Measurements from ENCODE around the gene CYP2C18. TPM values are rescaled to one million over a fixed set of nuclear protein-coding genes. Genes with fewer than 3 reads are reported as not detected.
"Not testable (repeated sequence)": the region's sequence is repeated elsewhere in the genome, so short reads cannot be mapped to it uniquely, and the experiment has no call there.

CYP2C18 gene
- total RNA-seq, result not detected

DNA sequence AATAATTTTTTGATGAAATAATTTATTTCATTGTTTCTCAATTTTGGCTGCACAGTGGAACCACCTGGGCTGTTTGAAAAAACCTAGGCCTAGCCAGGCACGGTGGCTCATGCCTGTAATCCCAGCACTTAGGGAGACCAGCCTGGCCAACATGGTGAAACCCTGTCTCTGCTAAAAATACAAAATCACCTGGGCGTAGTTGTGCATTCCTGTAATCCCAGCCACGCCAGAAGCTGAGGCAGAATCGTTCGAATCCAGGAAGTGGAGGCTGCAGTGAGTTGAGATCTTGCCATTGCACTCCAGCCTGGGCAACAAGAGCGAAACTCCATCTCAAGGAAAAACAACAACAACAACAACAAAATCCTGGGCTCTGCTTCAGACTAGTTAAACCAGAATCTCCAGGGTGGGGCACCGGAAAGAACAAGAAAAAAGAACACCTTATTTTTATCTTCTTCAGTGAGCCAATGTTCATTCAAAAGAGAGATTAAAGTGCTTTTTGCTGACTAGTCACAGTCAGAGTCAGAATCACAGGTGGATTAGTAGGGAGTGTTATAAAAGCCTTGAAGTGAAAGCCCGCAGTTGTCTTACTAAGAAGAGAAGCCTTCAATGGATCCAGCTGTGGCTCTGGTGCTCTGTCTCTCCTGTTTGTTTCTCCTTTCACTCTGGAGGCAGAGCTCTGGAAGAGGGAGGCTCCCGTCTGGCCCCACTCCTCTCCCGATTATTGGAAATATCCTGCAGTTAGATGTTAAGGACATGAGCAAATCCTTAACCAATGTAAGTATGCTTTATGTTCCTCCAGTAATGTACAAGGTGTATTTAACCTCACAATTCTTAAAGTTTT lies at the start of gene CYP2C18:
Gene CYP2C18 (plus strand): TSS at position 516 of the 841 bp plus-strand sequence. CDS start 91 bp downstream, at position 607.
- intact Hi-C loops (cut with DNase I), result no loop called here
- ATAC-seq, result no peak
- no peak for DNase-seq (ENCODE audit: low spot score)

GRCh38 chr10:94638097-94638496 lies 45.4 kb upstream of the CYP2C18 start:
- intact Hi-C loops (cut with DNase I); ATAC-seq; DNase-seq (ENCODE audit: low spot score): not testable (repeated sequence)

- no peak for DNase-seq (ENCODE audit: low spot score)
- intact Hi-C loops (cut with DNase I), result no loop called here
- no peak for ATAC-seq
These were observed 43.6 kb upstream of the CYP2C18 start for GRCh38 chr10:94639902-94640301.

- no peak for DNase-seq (ENCODE audit: low spot score)
- intact Hi-C loops (cut with DNase I), result no loop called here
- ATAC-seq, result no peak
These were observed 43.0 kb upstream of the CYP2C18 start for GRCh38 chr10:94640562-94640961.

DNA sequence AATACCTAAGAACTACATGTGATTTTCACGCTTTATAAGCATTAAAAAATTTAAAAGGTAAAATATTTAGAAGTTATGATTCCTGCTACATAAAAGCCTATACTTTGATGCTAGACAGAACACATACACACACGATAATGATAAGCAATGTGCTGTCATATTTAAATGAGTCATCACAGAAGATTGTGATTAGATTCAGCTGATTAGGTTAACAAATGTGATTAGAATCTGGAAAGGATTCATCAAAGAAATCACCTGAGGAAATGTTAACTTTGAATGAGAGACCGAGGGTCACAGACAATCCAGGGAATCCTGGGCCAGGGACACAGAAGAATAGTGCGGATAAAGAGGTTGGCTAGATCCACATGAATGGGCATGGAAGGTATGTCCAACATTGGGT lies 42.0 kb upstream of the CYP2C18 start:
- ATAC-seq (no peak), DNase-seq (ENCODE audit: low spot score) (no peak)
- intact Hi-C loops (cut with DNase I), result no loop called here

DNA sequence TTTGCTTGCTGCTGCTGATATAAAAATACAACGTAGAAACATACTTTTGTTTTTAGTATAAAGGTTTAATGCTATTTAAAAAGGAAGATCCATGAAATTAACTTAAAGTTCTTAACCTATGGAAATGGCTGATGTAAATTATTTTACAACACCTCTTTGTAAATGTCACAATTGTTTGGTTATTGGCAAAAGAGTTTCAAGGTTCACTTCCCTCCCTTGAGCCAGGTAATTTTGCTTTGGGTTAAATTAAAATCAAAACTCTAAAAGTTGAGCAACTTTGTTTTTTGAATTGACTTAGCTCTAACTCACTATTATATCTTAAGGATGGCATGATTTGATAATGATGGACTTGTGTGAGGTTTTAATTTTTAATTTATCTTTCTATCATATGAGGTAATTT lies 39.2 kb upstream of the CYP2C18 start:
- ATAC-seq, result no peak
- DNase-seq (ENCODE audit: low spot score), result no peak

DNA sequence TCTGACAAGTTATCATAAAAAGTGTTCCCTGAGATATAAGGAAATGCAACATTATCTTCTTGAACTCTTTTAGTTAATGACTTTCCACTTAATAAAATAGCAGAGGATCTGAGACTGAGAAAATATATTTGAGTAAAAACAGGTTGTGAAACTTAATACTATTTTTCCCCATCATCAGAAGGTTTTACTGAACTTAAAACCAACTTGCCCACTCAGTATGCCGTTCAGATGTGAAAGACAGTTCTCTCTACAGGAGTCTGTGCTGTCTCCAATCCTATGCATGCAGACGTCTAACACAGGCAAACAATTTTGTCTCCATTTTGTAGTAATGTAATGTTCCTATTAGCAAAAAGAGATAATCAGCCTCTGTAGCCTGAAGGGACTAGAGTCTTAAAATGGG lies 38.2 kb upstream of the CYP2C18 start:
- ATAC-seq (no peak), DNase-seq (ENCODE audit: low spot score) (no peak)
- intact Hi-C loops (cut with DNase I), result no loop called here

More for the DNA sequence above, 39.2 kb upstream of the CYP2C18 start:
- intact Hi-C loops (cut with DNase I), result no loop called here

- ATAC-seq; intact Hi-C loops (cut with DNase I); DNase-seq (ENCODE audit: low spot score): not testable (repeated sequence)
These were observed 28.3 kb upstream of the CYP2C18 start for GRCh38 chr10:94655201-94655600.

DNA sequence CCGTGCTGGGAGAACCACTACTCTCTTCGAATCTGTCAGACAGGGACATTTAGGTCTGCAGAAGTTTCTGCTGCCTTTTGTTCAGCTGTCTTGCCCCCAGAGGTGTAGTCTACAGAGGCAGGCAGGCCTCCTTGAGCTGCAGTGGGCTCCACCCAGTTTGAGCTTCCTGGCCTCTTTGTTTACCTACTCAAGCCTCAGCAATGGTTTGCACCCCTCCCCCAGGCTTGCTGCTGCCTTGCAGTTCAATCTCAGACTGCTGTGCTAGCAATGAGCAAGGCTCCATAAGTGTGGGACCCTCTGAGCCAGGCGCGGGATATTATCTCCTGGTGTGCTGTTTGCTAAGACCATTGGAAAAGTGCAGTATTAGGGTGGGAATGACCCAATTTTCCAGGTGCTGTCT lies 20.5 kb upstream of the CYP2C18 start:
- intact Hi-C loops (cut with DNase I), result not testable (repeated sequence)

GRCh38 chr10:94666391-94667102 lies 17.0 kb upstream of the CYP2C18 start:
- ATAC-seq (no peak), DNase-seq (ENCODE audit: low spot score) (no peak)
- intact Hi-C loops (cut with DNase I), result no loop called here

More for the DNA sequence above, 20.5 kb upstream of the CYP2C18 start:
- not testable (repeated sequence) for DNase-seq (ENCODE audit: low spot score); ATAC-seq

DNA sequence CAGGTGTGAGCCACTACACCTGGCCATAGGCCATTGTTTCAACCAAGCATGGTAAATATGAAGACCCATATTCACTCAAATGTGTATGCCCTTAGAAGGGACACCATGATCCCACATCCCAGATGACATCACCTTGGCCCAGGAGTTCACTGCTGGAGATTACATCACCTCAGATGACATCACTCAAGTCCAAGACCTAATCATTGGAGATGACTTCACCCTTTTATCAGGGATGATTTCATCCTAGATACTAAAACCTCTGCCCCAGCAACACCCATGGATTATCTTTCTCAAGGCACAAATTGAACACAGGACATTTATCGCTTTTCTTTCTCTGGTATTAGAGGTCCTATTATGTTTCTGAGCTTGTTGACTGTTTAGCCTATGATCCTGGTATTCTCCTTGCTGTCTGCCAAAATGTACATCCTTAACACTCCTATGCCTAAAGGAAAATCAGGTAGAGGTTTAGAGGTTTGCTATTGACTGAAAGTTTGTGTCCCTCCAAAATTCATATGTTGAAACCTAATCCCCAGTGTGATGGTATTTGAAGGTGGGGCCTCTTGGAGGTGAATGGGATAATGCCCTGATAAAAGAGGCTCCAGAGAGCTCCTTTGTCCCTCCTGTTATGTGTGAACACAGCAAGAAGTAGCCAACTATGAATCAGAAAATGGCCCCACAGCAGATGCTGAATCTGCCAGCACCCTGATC lies 9.8 kb upstream of the CYP2C18 start:
- intact Hi-C loops (cut with DNase I), result no loop called here

DNA sequence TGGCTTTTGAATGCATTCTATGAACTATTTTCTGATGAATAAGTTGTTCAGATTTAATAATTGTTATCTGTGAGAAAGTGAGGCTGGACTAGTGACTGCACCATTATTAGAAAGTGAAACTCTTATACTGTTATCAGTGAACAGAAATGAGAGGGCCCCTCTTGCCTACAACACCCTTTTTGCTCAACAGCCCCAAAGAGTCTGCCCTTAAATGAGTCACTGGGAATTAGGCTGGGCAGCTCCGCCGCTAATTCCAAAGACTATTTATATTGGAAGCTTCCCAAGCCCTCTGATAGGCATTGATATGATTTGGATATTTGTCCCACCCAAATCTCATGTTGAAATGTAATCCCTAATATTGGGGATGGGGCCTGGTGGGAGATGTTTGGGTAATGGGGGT lies 7.0 kb upstream of the CYP2C18 start:
- DNase-seq (ENCODE audit: low spot score) (no peak), ATAC-seq (no peak)
- intact Hi-C loops (cut with DNase I), result no loop called here

More for the DNA sequence above, 9.8 kb upstream of the CYP2C18 start:
- DNase-seq (ENCODE audit: low spot score) (no peak), ATAC-seq (no peak)

- no peak for ATAC-seq
These were observed 5.8 kb upstream of the CYP2C18 start for GRCh38 chr10:94677691-94678090.

GRCh38 chr10:94678475-94678874 lies 5.1 kb upstream of the CYP2C18 start:
- no peak for ATAC-seq
- DNase-seq (ENCODE audit: low spot score), result no peak
- intact Hi-C loops (cut with DNase I), result no loop called here

More at GRCh38 chr10:94677691-94678090, 5.8 kb upstream of the CYP2C18 start:
- DNase-seq (ENCODE audit: low spot score), result no peak
- intact Hi-C loops (cut with DNase I), result no loop called here

GRCh38 chr10:94680544-94680943 lies 3.0 kb upstream of the CYP2C18 start:
- no peak for ATAC-seq
- DNase-seq (ENCODE audit: low spot score), result no peak
- intact Hi-C loops (cut with DNase I), result no loop called here

DNA sequence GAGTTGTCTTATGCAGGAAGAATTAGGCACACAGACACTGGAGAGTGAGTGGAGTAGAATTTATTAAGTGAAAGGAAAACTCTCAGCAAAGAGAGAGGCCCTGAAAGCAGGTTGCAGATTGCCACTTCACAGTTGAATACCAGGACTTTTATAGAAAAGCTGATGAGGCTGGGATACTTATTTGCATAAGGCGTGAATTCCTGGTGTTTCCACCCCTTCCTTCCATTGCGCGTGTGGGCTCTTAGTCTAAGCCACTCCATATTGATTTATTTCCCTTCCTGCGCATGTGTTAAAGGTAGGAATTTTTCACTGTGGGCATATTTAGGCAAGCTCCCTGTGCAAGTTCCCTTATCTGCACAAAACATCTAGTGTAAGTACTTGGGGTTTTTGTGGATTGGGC lies 893 bp upstream of the CYP2C18 start:
- DNase-seq (ENCODE audit: low spot score); ATAC-seq; intact Hi-C loops (cut with DNase I): not testable (repeated sequence)

DNA sequence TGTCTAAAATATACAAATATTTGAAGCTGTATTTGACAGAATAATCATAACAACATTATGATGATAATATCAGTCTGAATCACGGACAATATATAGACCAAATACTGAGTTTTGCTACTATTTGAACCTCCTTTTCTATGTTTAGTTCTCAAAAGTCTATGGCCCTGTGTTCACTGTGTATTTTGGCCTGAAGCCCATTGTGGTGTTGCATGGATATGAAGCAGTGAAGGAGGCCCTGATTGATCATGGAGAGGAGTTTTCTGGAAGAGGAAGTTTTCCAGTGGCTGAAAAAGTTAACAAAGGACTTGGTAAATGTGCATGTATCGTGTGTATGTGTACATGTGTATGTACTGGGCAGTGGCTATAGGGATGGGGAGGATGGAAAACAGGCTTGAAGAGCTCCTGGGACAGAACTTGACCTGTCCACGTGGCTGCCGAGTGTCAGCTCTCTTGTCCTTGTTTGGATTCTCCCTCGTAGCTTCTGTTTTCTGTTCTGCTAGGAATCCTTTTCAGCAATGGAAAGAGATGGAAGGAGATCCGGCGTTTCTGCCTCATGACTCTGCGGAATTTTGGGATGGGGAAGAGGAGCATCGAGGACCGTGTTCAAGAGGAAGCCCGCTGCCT lies 4.2 kb downstream of the CYP2C18 start:
- intact Hi-C loops (cut with DNase I), result no loop called here
- DNase-seq (ENCODE audit: low spot score), result no peak
- no peak for ATAC-seq

GRCh38 chr10:94706089-94706488 lies 22.6 kb downstream of the CYP2C18 start:
- DNase-seq (ENCODE audit: low spot score), result no peak
- intact Hi-C loops (cut with DNase I), result no loop called here
- no peak for ATAC-seq

DNA sequence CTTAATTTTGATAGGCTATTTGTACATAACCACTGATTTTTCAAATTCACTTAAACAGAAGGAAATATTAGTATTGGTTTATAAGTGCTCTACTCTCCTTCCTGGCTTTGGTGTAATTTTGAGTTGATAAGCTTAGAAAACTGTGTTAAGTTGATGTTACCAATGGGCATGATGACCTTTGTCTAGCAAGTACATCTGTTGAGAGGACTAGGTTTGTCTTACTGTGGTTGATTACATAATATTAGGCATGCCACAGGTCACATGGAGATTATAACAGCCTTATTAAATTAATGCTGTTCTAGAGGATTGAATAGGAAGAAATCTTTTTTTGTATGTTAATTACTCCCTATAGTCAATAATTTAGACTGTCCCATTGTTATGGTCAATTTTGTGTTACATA lies 27.0 kb downstream of the CYP2C18 start:
- intact Hi-C loops (cut with DNase I), result no loop called here
- DNase-seq (ENCODE audit: low spot score) (no peak), ATAC-seq (no peak)
